HFF-Myc (cell line): Measurements from ENCODE around the gene MRPL3.

ENCODE experiments used
- DNase-seq: peaks from one replicate; pipeline ENCODE4 v3.0.0-alpha.2; 2011; ENCODE audit warnings: low read depth; ENCODE audit errors: extremely low read depth
- H3K4me3 ChIP-seq: replicated peaks from 2 replicates; pipeline ENCODE4 v1.5.1; 2011; ENCODE audit warnings: low read depth, mild to moderate bottlenecking, control low read depth, low read length
- TF ChIP-seq, protein P1 (sequence below): IDR thresholded peaks from 2 replicates; pipeline ENCODE4 v1.5.1; 2012; ENCODE audit warnings: mild to moderate bottlenecking, low read depth, low read length, control low read depth; ENCODE audit errors: missing control alignments

MRPL3 gene

DNA sequence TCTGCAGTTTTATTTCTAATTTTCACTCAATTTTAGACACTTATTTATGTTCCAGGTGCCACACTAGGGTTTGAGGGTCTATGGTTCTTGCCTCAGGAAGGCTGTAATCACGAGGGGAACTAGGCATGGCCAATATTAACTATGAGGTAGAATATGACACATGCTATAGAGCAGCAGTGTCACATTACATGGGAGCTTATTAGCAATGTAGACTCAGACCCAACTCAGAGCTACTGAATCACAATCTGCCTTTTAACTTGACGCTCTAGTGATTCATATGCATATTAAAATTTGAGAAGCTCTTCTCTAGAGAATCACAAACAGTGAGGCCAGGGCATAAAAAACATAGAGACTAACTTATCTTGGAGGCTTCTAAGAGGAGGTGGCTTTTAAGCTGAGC, 32.8 kb upstream of the MRPL3 start:
- TF ChIP-seq, protein P1, sequence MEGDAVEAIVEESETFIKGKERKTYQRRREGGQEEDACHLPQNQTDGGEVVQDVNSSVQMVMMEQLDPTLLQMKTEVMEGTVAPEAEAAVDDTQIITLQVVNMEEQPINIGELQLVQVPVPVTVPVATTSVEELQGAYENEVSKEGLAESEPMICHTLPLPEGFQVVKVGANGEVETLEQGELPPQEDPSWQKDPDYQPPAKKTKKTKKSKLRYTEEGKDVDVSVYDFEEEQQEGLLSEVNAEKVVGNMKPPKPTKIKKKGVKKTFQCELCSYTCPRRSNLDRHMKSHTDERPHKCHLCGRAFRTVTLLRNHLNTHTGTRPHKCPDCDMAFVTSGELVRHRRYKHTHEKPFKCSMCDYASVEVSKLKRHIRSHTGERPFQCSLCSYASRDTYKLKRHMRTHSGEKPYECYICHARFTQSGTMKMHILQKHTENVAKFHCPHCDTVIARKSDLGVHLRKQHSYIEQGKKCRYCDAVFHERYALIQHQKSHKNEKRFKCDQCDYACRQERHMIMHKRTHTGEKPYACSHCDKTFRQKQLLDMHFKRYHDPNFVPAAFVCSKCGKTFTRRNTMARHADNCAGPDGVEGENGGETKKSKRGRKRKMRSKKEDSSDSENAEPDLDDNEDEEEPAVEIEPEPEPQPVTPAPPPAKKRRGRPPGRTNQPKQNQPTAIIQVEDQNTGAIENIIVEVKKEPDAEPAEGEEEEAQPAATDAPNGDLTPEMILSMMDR, result no peak
- DNase-seq, result peak; percentile 27
- H3K4me3 ChIP-seq, result no peak overlapping the region

DNA sequence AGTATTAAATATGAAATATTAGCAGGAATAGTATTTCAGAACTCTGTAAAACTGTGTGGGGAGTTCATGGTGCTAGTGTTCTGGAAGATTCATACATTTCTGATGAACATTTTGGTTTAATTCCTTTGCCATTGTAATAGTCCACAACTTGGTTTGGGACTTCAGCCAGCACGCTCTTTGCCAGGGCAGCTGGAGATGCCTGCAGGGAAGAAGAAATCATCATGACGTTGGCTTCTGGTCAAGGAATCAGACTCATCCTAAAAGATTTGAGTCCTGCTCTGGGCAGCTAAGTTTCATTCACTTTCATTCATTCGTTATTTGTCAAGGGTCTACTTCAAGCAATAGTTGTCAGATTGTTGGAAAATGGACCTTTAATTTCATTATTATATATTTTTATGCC, 32.4 kb upstream of the MRPL3 start:
- no peak overlapping the region for H3K4me3 ChIP-seq
- DNase-seq, result no peak
- TF ChIP-seq, protein P1, result no peak

DNA sequence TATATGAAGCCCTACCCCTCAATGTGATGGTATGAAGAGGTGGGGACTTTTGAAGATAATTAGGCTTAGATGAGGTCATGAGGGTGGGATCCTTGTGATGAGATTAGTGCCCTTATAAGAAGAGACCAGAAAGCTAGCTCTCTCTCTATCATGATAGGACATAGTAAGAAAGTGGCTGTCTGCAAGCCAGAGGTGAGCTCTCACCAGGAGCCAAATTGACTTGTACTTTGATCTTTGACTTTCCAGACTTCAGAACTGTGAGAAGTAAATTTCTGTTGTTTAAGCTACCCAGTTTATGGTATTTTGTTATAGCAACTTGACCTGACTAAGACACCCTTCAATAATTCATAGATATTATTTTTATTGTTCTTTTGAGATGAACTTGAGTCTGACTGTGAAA, 29.9 kb upstream of the MRPL3 start:
- DNase-seq, result no peak
- TF ChIP-seq, protein P1, result no peak
- H3K4me3 ChIP-seq, result no peak overlapping the region

DNA sequence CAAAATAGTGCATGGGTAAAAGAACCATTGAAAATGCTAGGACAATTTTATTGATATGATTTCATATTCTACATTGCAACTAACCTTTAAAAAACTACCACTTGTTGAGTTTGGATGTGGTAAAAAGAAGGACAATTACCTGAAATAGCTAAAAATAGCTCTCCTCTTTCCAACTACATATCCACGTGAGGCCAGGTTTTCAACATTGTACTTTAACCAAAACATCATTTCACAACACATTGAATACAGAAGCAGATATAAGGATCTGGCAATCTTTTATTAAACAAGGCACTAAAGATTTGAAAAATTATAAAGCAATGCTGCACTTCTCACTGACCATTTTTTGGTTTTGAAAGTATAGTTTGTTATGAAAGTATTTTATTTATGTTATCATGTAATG, 28.1 kb upstream of the MRPL3 start:
- no peak for DNase-seq
- TF ChIP-seq, protein P1, result no peak
- H3K4me3 ChIP-seq, result no peak overlapping the region

DNA sequence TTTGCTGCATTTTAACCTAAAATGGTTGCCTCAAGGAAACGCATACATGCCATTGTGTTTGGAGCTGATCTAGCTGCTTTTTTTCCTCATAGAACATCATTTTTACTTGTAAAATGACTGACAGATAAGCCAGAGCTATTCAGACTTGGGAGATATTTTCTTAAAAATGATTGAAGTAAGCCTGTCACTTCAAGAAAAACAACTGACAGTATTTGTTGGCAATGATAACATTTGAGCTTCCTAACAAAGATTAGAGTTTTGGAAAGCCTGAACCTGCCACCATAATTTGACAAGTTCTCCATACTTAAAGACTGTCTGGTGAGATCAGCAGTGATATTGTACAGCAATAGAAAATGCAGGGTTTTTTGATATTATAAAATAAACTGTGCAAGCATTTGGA, 27.6 kb upstream of the MRPL3 start:
- TF ChIP-seq, protein P1, result no peak
- DNase-seq, result no peak
- no peak overlapping the region for H3K4me3 ChIP-seq

DNA sequence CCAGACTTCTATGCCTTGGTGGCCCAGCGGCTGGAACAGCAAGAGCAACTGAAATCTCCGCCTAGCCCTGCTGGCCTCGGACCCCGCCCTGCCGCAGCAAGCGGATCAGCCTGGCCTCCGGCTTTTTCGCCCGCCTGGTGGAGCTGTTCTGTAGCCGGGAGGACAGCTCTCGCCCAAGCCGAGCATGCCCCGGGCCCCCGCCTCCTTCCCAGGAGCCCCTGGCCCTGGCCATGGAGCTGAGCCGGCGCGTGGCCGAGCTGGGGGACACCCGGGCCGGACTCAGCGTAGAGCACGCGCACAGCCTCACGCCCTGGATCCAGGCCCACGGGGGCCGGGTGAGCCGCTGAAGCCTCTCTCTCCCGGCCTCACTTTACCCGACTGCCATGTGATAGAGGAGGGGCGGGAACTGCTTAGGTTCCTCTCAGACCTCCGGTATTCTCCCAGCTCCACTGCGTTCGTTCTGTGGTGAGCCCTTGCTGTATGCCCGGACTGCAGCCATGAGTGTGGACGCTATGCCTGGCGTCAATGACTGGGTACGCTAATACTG, 24.1 kb upstream of the MRPL3 start:
- TF ChIP-seq, protein P1, result peak; percentile 60
- DNase-seq, result no peak
- H3K4me3 ChIP-seq, result peak overlapping the region; percentile 38

DNA sequence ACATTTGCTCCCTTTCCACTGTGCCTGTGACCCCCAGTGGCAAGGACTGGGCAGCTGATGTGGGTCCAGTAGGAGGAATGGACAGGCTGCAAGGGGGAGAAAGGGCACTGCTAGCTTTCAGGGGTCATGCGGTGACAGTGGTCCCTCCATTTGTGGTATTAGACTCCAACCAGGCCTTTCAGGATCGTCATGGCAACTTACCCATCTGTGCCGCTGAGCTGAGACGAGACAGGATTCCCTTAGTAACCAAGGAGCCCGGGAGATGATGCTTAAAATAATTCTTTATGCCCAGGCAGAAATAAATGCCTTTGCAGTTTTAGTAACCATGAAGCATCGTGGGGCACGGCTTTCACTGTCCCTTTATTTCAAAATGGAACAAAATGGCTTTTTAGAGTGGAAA, 15.9 kb upstream of the MRPL3 start:
- TF ChIP-seq, protein P1, result no peak
- no peak for DNase-seq
- no peak overlapping the region for H3K4me3 ChIP-seq
